Stimulated activated CD4-positive, alpha-beta T cell treated with anti-CD3 and anti-CD28 coated beads, Interleukin-4, amount 100 ng/mL, for 1 hour (primary cell): ENCODE measurements around the gene GHRL.
A peak's percentile ranks its signal among the peaks of the same experiment; 100 is the strongest.

Source experiments
- DNase-seq: peaks from one replicate; pipeline ENCODE4 v3.0.0-alpha.2; 2020

GHRL gene

GRCh38 chr3:10294030-10294586, 1.4 kb upstream of the GHRL start:
- no peak for DNase-seq

- DNase-seq, result no peak
Observed at GRCh38 chr3:10291641-10292040, 1.1 kb downstream of the GHRL start.

- DNase-seq, result no peak
Observed at GRCh38 chr3:10290481-10291176, 2.1 kb downstream of the GHRL start.

GRCh38 chr3:10289787-10290355, 2.9 kb downstream of the GHRL start:
- no peak for DNase-seq

- no peak for DNase-seq
Observed at GRCh38 chr3:10289077-10289476, 3.7 kb downstream of the GHRL start.

GRCh38 chr3:10288575-10288960, 4.2 kb downstream of the GHRL start:
- no peak for DNase-seq

GRCh38 chr3:10287936-10288574, 4.7 kb downstream of the GHRL start:
- no peak for DNase-seq

- no peak for DNase-seq
Observed at GRCh38 chr3:10286596-10287295, 6.0 kb downstream of the GHRL start.

GRCh38 chr3:10286133-10286524, 6.6 kb downstream of the GHRL start:
- DNase-seq, result no peak

- no peak for DNase-seq
Observed at GRCh38 chr3:10285272-10286132, 7.2 kb downstream of the GHRL start.

- DNase-seq, result peak; percentile 14
Observed at GRCh38 chr3:10284496-10284895, 8.3 kb downstream of the GHRL start.

- no peak for DNase-seq
Observed at GRCh38 chr3:10283638-10284037, 9.1 kb downstream of the GHRL start.

- no peak for DNase-seq
Observed at GRCh38 chr3:10281951-10282350, 10.8 kb downstream of the GHRL start.

- DNase-seq, result no peak
Observed at GRCh38 chr3:10280571-10280970, 12.2 kb downstream of the GHRL start.

- DNase-seq, result no peak
Observed at GRCh38 chr3:10280177-10280529, 12.6 kb downstream of the GHRL start.

- no peak for DNase-seq
Observed at GRCh38 chr3:10279384-10280176, 13.2 kb downstream of the GHRL start.

- no peak for DNase-seq
Observed at GRCh38 chr3:10278501-10278900, 14.2 kb downstream of the GHRL start.

- DNase-seq, result no peak
Observed at GRCh38 chr3:10277115-10277625, 15.6 kb downstream of the GHRL start.

- no peak for DNase-seq
Observed at GRCh38 chr3:10274601-10275000, 18.1 kb downstream of the GHRL start.

- no peak for DNase-seq
Observed at GRCh38 chr3:10273702-10274305, 18.9 kb downstream of the GHRL start.

- no peak for DNase-seq
Observed at GRCh38 chr3:10272977-10273376, 19.8 kb downstream of the GHRL start.
